COLO668 (cell line): ENCODE data around the gene ZNF770.
A peak's percentile ranks its signal among the peaks of the same experiment; 100 is the strongest.
"Not testable (repeated sequence)": the region's sequence is repeated elsewhere in the genome, so short reads cannot be mapped to it uniquely, and the experiment has no call there.

Experiments used
- DNase-seq: peaks from one replicate; lab custom pipeline; 2025; ENCODE audit not compliant: unreplicated experiment; lab: John Stamatoyannopoulos, UW

ZNF770 gene

DNA sequence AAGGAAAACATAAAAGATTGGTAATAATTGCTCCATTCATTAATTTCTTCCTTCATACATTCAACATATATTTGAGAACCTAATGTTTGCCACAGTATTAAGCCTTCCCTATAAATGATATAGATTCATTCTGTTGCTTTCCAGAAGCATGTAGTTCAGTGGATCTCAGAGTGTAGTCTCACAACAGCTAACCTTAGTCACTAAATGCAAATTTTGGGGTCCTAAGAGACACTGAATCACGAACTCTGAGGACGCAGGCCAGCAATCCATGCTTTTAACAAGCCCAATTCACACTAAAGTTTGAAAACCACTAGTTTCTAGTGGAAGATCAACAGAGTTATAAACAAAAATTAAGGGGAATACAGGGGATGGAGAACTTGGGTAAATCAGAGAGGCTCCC lies 11.3 kb downstream of the ZNF770 start:
- DNase-seq, result no peak

DNA sequence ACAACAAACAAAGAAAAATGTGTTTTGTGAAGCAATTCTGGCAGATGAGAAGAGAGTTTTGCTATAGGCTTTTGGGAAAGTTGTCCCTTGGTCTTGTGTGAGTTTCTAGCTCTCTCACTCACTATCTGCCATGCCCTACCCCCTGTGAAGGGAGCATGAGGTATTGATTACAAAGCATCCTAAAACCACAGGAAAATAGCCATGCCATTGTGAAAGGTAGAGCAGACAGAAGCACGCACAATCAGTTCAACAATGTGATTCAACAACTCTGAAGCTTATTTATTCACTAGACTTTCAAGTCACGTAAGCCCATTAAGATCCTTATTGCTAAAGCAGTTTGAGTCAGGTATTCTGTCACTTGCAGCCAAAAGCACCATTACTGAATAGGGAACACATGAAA lies 12.0 kb downstream of the ZNF770 start:
- DNase-seq, result no peak

DNA sequence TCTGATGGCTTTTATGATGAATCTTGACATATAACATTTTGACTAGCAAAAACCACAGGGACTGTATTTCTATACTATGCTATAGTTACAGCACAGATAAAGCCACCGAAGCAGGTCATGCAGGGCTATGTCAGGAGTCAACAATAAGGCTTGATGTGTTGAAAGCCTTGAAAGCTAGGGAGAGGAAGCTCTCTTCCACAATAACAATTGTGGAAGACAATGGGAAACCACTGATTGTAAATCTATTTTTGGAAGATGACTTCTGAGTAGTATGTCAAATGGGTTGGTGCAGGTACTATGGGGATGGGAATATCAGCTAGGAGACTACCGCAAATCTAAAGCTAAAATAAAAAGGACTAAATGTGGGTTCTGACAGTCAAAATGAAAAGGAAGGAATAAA lies 14.6 kb downstream of the ZNF770 start:
- no peak for DNase-seq

DNA sequence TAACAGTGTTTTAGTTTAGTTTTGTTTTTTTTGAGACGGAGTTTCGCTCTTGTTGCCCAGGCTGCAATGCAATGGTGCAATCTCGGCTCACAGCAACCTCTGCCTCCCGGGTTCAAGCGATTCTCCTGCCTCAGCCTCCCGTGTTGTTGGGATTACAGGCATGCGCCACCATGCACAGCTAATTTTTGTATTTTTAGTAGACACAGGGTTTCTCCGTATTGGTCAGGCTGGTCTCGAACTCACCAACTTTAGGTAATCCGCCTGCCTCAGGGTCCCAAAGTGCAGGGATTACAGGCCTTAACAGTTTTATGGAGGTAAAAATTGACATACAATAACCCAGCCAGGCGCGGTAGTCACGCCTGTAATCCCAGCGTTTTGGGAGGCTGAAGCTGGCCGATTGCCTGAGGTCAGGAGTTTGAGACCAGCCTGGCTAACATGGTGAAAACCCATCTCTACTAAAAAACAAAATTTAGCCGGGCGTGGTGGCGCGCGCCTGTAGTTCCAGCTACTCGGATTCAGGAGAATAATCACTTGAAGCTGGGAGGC lies 17.9 kb downstream of the ZNF770 start:
- not testable (repeated sequence) for DNase-seq

DNA sequence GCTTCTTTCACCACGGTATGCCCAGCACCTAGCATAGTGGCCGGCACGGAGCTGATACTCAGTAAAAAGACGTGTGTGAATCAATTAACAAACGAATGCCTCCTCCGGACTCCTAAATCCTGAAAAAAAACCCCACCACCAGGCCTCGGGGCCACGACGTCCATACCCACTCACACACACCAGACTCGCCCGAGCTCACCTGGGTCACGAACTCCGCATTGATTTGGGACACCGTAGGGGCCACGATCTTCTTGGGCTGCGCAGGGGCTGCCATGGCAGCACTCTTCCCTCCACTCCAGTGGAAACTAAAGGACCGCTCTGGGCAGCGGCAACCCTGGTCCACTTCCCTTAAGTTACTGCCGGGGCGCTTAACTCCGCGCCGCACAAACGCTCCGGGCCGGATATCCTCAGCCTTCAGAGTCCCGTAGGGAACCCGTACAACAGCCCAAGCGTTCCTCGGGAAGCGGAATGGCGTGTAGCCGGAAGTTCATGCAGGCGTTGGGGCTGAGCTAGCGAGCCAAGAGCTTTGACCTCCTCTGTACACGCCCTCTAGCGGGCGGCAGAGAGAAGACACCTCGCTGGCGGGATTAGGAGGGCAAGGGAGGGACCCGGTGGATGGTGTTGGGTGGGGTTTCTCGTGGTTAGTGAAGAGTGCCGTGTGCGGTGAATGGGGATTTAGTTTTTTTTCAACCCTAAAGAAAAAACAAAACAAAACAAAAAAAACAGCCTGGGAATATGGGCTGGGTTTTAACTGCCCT lies 18.6 kb downstream of the ZNF770 start, which contains the start of gene AQR:
AQR (minus strand) TSS at position 403 of the 758 bp plus-strand sequence; CDS start at position 274, 129 bp downstream.
- peak; percentile 93 for DNase-seq

DNA sequence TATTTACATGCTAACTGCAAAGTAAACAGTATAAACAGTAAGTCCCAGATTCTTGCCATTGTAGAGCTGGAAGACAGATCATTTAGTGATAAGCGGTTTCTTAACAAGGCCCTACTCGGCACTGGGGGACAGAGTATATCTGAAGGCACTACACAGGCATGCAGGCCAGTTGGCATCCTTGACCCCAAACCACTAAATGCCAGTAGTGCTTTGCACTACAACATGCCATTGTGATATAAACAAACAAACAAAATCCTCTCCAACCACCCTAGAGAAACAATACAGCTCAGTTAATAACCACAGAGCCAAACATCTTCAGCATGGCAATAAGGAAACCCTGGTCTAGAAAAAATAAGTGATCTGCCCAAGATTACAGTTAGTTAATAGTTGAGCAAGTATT lies 23.8 kb downstream of the ZNF770 start:
- no peak for DNase-seq

DNA sequence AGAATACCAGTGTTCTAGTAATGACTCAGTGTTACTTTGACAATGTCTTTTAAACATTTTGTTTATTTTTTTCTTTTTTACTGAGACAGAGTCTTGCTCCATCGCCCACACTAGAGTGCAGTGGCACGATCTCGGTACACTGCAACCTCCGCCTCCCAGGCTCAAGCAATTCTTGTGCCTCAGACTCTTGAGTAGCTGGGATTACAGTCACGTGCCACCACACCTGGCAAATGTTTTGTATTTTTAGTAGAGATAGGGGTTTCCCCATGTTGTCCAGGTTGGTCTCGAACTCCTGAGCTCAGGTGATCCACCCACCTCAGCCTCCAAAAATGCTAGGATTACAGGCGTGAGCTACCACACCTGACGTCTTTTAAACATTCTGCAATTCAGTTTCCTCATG lies 34.2 kb downstream of the ZNF770 start:
- no peak for DNase-seq

DNA sequence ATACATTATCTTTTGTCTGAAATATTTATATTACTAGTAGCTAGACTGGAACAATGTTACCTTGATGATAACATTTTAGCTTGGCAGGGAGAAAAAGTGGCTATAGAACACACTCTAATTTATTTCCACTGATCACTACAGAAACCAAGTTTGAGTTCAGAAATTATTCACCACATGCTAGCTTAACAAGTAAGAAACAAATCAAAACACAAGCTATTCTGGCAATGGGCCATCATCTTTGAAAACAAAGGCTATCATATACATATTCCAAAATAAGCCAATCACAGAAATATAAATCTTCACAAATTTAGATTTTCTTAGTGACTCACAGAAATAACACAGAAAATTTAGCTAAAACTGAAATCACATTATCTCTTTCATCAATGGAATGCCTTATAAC lies 35.6 kb downstream of the ZNF770 start:
- no peak for DNase-seq

DNA sequence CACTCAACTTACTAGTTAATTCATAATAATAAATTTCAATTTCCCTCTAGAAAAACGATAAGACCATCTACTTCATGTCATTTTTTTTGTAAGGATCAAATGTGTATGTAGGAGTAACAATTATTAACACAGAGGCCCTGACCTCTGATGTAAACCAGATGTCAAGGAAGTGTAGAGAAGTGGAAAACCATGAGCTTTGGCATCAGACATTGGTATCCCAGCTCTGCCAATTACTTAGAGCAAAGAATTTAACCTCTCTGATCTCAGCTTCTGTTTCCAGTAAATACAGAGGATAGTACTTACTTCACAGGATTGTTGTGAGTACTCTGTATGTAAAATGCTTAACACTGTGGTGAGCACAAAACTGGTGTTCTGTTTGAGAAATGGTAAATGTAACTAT lies 36.1 kb downstream of the ZNF770 start:
- DNase-seq, result no peak

DNA sequence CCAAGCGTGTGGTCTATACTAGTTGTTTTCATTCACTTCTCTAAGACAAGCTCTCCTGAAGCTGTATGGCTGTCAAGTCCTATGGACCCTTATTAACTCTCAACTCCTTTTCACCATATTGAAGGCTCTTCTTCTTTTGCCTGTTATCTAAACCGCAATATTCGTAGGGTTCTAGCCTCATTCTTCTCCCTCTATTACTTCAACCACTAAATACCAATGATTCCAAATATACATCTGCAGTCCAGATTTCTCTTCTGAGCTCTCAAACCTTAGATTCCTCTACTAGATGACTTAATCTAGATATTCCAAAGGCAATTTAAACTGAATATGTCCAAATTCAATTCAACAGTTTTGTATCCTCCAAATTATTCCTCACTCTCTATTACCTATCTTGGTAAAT lies 43.2 kb downstream of the ZNF770 start:
- DNase-seq, result no peak

DNA sequence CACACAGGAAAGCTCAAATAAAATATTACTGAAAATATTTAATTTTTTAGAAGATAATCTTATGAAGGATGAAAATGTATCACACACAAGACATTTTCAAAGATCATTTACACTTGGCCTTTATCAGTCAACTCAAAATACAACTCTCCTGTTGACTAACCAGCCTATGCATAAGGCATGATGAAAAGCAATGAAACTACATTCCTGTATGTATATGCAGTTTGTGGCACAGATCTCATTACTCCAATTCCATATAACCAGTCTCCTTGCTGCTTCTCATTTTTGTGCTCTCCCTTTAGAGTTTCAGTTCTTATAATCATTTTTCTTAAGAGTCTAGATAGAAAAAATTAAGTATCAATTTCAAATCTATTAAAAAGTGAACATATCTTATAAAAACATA lies 44.4 kb downstream of the ZNF770 start:
- no peak for DNase-seq

DNA sequence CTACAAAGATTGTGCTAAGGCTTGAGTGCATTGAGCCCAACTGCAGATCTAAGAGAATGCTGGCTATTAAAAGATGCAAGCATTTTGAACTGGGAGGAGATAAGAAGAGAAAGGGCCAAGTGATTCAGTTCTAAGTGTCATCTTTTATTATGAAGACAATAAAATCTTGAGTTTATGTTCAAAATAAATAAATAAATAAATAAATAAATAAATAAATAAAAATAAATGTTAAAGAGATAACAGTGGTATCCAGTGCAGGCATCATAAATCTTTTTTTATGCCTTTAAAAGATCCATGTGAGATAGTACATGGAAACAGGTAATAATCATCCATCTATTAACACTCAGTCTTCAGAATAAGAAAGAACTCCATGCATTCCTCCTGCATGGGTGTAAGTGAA lies 44.8 kb downstream of the ZNF770 start:
- not testable (repeated sequence) for DNase-seq

DNA sequence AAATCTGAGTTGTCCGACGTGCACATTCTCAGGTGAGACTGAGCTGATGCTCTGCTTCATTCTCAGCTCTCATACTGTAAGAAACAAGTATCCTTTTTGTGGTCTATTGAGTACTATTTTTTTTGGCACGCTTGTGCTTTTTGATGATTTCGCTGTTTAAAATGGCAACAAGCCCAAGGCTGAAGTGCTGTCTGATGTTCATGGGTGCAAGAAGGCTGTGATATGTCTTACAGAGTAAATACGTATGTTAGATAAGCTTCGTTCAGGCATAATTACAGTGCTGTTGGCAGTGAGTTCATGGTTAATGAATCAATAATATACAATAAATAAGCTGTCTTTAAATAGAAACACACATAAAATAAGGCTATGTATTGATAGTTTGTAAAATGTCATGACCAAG lies 45.7 kb downstream of the ZNF770 start:
- no peak for DNase-seq

DNA sequence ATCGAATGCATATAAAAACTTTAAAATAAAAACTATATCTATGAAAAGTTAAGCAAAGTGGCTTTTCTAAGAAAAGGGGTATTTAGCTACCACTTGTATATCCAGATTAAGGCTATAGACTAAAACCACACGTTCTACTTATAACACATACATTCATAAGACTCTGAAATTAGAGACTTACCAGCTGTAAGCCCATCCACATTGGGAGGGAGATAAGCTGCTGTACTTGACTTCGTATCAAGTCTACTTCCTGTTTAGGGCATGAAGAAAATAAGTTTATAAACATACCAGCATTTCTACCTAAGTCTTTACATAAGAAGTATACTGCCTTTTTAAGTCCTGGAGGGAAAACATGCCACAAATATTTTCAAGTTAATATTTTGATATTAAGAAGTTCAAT lies 46.3 kb downstream of the ZNF770 start:
- no peak for DNase-seq

DNA sequence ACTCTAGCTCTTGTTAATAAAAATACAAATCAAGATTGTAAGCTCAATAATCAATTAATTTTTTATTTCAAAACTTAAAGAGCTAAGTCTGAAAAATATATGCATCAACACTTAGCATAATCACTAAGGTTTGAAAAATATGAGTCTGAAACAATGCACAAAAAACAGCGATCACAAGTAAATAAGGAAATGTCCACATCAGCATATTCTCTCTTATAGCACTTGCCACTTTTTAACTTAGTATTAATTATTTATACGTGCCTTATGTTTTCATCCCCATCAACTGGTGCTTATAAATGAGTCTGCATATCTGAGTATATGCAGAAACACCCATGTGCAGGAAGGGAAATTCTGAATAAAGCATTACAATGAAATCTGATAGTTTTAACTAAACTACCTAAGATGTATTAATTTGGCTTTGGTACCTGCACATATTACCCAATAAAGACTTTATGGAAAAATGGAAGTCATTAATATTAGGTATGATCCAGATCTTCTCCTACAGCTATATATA lies 46.8 kb downstream of the ZNF770 start:
- no peak for DNase-seq

DNA sequence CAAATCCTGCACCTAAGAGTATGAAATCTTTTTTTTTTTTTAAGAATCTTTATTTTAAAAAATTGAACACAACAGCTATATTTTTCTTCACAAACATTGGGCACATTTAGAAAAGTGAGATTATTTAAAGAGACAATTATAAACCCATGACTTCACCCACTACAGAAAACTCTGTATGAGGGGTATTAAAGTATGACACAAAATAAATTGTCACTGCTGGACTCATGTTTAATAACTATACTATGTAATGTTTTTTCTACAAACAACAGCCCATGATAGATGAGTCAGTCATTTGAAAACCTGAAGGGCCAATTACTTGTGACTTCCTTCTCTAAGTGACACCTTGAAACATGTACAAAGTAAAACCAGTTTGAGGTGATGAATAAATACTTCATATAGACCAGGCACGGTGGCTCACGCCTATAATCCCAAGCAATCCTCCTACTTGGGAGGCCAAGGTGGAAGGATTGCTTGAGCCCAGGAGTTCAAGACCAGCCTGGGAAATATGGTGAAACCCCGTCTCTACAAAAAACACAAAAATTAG lies 54.6 kb downstream of the ZNF770 start:
- DNase-seq, result no peak

DNA sequence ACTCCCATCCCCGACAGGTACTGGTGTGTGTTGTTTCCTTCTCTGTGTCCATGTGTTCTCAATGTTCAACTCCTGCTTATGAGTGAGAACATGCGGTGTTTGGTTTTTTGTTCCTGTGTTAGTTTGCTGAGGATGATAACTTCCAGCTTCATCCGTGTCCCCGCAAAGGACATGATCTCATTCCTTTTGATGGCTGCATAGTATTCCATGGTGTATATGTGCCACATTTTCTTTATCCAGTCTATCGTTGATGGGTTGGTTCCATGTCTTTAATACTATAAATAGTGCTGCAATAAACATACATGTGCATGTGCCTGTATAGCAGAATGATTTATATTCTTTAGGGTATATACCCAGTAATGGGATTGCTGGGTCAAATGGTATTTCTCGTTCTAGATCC lies 59.7 kb downstream of the ZNF770 start:
- not testable (repeated sequence) for DNase-seq
